Frontal cortex (tissue), 4 donors: ENCODE data around the gene RTTN. TPM values are rescaled to one million over a fixed set of nuclear protein-coding genes. Genes with fewer than 3 reads are reported as not detected.

Experiments used
- DNase-seq, 2 donors: peaks; one replicate each; pipeline ENCODE4 v3.0.0; 2012; ENCODE audit warnings: low spot score in 2 of 2
- FAIRE-seq: peaks from 2 replicates; lab custom pipeline; 2012; peaks lifted over from hg19 to GRCh38; lab: Jason Lieb, UNC
- total RNA-seq: library from RNA; depleted of rRNA; stranded (reverse); fragments of >200 nt; gene quantifications from one replicate; pipeline ENCODE4 v1.2.3, GENCODE V29; 2014
- donor health status: control.
- donor health status: control.
- donor health status: control.

RTTN gene
- total RNA-seq, 1 donor from 2014 or later = 29.3 TPM

GRCh38 chr18:70036771-70037347, 168.6 kb downstream of the RTTN start:
- DNase-seq (no peak), FAIRE-seq (no peak)

DNA sequence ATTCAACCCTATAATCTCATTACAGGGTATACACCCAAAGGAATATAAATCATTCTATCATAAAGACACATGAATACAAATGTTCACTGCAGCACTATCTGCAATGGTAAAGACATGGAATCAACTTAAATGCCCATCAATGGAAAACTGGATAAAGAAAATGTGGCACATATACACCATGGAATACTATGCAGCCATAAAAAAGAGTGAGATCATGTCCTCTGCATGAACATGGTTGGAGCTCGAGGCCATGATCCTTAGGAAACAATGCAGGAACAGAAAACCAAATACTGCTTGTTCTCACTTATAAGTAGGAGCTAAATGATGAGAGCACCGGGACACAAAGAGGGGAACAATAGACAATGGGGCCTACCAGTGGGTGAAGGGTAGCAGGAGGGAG, 169.3 kb downstream of the RTTN start:
- FAIRE-seq (no peak), DNase-seq (no peak)

- no peak for FAIRE-seq
- DNase-seq = no peak
Measured at GRCh38 chr18:70031221-70031620, 174.3 kb downstream of the RTTN start.

DNA sequence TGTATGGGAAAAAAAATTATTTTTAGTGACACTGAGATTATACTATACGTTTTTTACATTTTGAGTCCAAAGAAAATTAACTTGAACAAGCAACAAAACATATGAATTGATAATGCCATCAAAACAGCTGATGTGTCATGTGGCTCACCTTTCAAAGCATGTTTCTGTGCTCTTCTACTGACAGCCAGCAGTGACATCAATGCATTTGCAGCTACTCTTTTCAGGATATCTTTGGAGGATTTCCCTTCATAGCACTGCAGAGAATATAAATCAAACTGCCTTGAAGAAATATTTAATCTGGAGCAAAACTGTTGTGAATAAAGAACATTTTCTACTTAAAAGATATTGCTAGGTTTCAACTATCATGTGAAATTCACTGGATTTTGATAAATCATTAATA, 174.8 kb downstream of the RTTN start:
- no peak for DNase-seq

DNA sequence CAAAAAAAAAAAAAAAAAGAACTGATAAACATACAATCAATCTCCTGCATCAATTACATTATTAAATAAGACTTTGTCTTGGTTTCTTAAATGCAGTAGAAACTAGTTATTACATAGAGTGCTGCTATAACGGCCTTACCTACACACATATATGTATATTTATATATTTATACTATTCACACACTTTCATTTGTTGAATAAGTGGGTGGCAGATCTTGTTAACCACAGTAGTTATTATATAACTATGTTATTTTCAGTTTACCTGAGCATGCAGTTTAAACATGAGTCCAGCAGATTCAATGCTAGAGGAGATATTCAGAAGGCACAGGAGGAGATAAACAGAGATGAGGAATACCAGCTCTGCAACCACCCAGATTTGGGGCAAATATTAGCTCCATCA, 176.3 kb downstream of the RTTN start:
- FAIRE-seq (no peak), DNase-seq (no peak)

More for the DNA sequence above, 174.8 kb downstream of the RTTN start:
- FAIRE-seq = no peak

DNA sequence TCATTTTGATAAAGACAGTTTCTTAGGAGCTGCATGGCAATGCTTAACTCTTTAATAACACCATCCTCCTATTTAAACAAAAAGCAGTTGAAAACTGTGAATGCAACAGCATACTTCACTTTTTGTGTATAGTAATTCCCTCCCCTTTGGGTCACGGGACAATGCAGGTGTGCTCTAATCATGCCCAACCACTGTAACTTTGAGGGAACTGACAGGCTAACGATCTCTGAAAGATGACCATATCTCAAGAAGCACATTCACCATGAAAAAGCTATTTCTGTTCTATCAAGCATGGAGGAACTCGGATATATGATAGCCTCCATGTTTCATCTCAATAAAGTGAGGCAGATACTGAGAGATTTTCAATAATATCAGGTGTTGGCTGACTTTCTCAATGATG, 176.8 kb downstream of the RTTN start:
- FAIRE-seq (no peak), DNase-seq (no peak)

GRCh38 chr18:70028084-70028483, 177.4 kb downstream of the RTTN start:
- FAIRE-seq (no peak), DNase-seq (no peak)

GRCh38 chr18:70025580-70025979, 179.9 kb downstream of the RTTN start:
- no peak for FAIRE-seq
- DNase-seq = no peak

DNA sequence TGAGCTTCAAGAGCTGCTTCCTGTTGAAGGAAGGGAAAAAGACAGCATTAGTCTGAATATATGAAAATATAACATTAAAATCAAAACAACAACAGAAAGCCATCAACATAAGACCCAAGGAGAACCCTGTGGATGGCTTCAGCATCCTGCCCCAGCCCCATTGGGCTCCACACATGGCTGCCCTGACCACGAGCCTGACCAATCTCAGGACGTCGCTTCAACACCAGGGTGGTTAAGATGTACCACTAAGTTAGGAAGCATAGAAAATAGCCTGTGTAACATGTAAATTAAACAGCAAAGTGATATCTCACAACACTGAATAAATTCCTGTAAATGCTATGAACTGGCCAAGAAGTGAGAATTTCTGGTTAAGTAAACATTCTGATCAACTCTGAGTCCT, 180.7 kb downstream of the RTTN start:
- no peak for FAIRE-seq
- no peak for DNase-seq

GRCh38 chr18:70024093-70024492, 181.4 kb downstream of the RTTN start:
- FAIRE-seq (no peak), DNase-seq (no peak)

DNA sequence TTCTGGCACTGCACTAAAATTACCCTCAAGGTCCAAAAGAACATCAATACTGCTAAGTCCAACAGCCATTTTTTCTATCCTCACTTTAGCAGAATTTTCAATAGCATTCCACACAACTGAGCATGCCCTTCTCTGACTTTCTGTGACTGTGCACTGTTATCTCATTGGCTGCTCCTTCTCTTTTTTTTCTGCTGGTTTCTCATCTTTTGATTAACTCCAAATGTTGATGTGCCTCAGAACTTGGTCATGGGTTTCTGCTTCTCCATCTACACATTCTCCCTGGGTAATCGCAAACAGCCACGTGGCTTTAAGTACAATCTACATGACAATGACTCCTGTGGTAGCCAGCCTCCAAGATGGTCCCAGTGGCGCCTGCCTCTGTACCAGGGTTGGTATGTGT, 182.9 kb downstream of the RTTN start:
- DNase-seq (no peak), FAIRE-seq (no peak)

- DNase-seq (no peak), FAIRE-seq (no peak)
Measured at GRCh38 chr18:70021498-70021897, 184.0 kb downstream of the RTTN start.

GRCh38 chr18:70021043-70021442, 184.4 kb downstream of the RTTN start:
- no peak for FAIRE-seq
- no peak for DNase-seq

DNA sequence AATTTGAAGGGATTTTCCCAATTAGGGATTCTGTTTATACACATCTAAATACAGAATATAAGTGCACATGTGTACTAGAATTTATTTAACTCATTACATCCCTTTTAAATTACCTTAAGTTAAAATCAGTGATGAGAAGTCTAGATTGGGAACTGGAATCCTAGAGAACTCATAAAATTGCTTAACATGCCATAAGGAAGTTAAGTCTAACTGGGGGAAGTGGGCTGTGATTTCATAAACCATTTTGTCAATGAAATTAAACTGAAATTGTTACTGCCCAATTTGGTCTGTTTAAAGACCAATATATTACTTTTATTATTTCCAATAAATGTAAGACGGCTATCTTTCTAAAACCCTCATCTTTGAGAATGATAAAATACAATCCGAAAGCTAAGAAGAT, 185.5 kb downstream of the RTTN start:
- FAIRE-seq (no peak), DNase-seq (no peak)

GRCh38 chr18:70019136-70019535, 186.4 kb downstream of the RTTN start:
- DNase-seq (no peak), FAIRE-seq (no peak)

- FAIRE-seq = no peak
- no peak for DNase-seq
Measured at GRCh38 chr18:70015127-70015526, 190.4 kb downstream of the RTTN start.

- FAIRE-seq (no peak), DNase-seq (no peak)
Measured at GRCh38 chr18:70005580-70005979, 199.9 kb downstream of the RTTN start.

GRCh38 chr18:70004696-70005095, 200.8 kb downstream of the RTTN start:
- DNase-seq (no peak), FAIRE-seq (no peak)

DNA sequence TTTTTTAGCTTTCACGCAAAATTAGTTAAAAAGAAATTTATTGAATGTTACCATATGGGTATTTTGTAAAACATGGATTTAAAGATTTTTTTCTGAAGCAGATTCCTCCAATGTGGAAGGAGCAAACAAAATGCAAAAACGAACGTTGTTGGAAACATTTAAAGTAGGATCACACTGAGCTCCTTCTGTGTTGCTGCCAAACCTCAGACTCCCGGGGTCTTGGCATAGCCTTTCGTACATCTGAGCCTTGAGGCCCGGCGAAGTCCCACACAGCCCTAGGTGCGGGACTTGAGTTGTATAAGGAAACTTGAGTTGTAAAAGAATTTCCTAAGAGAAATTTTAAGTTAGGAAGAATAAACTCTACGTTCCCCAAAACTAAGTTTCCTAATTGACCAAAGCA, 205.8 kb downstream of the RTTN start:
- FAIRE-seq (no peak), DNase-seq (no peak)

DNA sequence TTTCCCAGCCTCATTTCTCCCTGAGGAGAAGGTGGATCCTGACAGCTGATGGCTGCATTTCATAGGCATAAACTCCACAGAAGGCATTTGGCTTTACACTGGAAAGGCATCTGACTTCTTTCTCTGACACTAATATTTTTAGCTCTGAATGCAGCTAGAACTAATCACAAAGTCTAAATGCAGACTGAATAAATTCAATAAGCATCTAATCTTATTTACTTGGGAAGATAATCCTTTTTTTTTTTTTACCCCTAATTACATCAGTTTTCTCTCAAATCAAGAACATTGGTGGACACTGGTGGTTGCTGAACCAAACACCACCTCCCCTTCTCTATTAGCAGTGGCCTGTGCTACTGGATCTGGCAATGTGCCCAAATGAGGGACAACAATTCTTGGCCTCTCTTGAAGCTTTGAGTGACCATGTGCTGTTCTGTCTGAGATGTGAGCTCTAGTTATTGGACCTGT, 206.9 kb downstream of the RTTN start:
- no peak for FAIRE-seq

GRCh38 chr18:69996951-69997798, 208.3 kb downstream of the RTTN start:
- no peak for DNase-seq
- no peak for FAIRE-seq

More for the DNA sequence above, 206.9 kb downstream of the RTTN start:
- DNase-seq = no peak

- DNase-seq = no peak
- no peak for FAIRE-seq
Measured at GRCh38 chr18:69996417-69996816, 209.1 kb downstream of the RTTN start.
